Left ventricle myocardium inferior (tissue), 1 donor: ENCODE measurements around the gene SLC44A1. TPM values are rescaled to one million over a fixed set of nuclear protein-coding genes. Genes with fewer than 3 reads are reported as not detected.

Experiments
- DNase-seq: peaks from one replicate; pipeline ENCODE4 v3.0.0-alpha.2; 2020
- H3K27ac ChIP-seq: fragments of 200-600 bp; replicated peaks from 2 replicates; pipeline ENCODE4 v1.8.0; 2021
- H3K27me3 ChIP-seq: fragments of 200-600 bp; 2 replicates; pipeline ENCODE4 v1.8.0; 2021; ENCODE audit warnings: low read depth
- H3K36me3 ChIP-seq: fragments of 200-600 bp; 2 replicates; pipeline ENCODE4 v1.8.0; 2021
- H3K4me1 ChIP-seq: fragments of 200-600 bp; 2 replicates; pipeline ENCODE4 v1.8.0; 2021
- H3K4me3 ChIP-seq: fragments of 200-600 bp; 2 replicates; pipeline ENCODE4 v1.8.0; 2021; ENCODE audit warnings: mild to moderate bottlenecking, moderate library complexity
- H3K9me3 ChIP-seq: fragments of 200-600 bp; replicated peaks from 2 replicates; pipeline ENCODE4 v1.8.0; 2021
- intact Hi-C: fragments of 100-400 bp; cut with micrococcal nuclease; formaldehyde crosslinking; loops from one replicate; pipeline ENCODE4 v1.11.0; 2022
- total RNA-seq: library from RNA; stranded (reverse); fragmentation: NEBNext Ultra II Directional; extraction: Animal tissue kit (Norgen Biotek cat#: 25700); gene quantifications from one replicate; pipeline ENCODE4 v1.2.1, GENCODE V29; 2021
- TF ChIP-seq, protein P1 (sequence below): fragments of 200-600 bp; IDR thresholded peaks from 2 replicates; pipeline ENCODE4 v1.8.0; 2021; ENCODE audit warnings: antibody characterized with exemption, mild to moderate bottlenecking, borderline replicate concordance
- donor health status: DM: no; HTN: yes; CAD: no; lungs with severe emphysema.

The SLC44A1 gene
- total RNA-seq, 1 donor from 2014 or later: 27.0 TPM

DNA sequence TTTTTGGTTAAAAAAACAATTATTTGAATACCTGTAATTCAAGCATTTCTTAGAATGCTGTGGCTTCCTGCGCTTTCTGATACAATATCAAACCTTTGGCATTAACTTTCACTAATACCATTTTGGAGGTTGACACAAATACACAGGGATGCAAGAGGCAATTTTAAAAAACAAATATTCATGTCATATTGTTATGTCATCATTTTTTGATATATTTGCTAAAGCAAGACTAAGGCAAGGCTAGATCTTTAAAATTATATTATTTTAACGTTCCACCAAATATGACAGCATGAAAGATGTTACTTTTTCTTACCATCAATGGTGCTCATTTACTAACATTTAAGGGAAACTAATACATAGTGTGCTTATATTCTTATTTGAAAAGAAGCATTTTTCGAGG lies 110.0 kb downstream of the SLC44A1 start:
- no peak for DNase-seq
- peaks cover 3% of the 10 kb centered on the region for H3K36me3 ChIP-seq
- H3K4me3 ChIP-seq: no peak overlapping the region
- H3K27ac ChIP-seq: no peak overlapping the region
- TF ChIP-seq, protein P1, sequence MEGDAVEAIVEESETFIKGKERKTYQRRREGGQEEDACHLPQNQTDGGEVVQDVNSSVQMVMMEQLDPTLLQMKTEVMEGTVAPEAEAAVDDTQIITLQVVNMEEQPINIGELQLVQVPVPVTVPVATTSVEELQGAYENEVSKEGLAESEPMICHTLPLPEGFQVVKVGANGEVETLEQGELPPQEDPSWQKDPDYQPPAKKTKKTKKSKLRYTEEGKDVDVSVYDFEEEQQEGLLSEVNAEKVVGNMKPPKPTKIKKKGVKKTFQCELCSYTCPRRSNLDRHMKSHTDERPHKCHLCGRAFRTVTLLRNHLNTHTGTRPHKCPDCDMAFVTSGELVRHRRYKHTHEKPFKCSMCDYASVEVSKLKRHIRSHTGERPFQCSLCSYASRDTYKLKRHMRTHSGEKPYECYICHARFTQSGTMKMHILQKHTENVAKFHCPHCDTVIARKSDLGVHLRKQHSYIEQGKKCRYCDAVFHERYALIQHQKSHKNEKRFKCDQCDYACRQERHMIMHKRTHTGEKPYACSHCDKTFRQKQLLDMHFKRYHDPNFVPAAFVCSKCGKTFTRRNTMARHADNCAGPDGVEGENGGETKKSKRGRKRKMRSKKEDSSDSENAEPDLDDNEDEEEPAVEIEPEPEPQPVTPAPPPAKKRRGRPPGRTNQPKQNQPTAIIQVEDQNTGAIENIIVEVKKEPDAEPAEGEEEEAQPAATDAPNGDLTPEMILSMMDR: no peak
- intact Hi-C loops: no loop called here
- no peaks in the 10 kb centered on the region for H3K9me3 ChIP-seq
- H3K27me3 ChIP-seq: no peaks in the 10 kb centered on the region
- H3K4me1 ChIP-seq: no peaks in the 10 kb centered on the region

DNA sequence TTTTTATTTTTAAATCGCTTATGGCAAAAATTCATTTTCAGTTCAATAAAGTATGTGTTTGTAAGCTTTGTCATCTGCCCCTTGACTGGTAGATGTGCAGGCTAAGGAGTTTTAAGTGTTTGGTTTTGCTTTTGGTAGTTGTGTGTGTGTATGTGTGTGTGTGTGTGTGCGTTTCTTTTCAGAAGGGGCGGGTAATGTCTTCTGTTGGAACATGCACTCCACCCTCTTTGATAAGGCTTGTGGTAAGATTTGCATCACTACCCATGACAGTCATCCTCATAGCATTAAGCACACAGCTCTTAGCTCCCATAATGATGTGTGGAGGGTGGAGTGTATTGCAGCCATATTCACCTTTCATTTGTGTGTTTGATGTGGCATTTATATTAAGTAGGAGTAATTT lies 111.3 kb downstream of the SLC44A1 start:
- intact Hi-C loops: no loop called here
- peaks cover 6% of the 10 kb centered on the region for H3K36me3 ChIP-seq
- no peak for DNase-seq

DNA sequence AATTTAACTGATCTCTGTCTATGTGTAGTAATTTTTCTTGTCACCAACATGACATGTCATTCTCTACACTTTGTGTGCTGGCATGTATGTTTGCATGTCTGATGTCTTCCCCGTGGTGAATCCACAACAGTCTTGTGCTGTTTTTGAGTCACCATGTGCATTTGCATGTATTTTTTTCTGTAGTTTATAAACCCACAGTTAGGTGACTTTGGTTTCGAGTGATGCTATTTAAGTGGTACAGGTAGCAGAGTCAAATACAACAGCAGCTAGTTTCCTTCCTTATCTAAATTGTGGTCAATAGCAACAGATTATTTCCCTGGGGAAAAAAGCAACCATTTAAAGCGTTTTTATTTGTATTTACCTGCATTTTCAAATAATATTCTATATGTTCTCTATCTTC lies 113.5 kb downstream of the SLC44A1 start:
- intact Hi-C loops: no loop called here
- H3K27ac ChIP-seq: no peak overlapping the region
- H3K36me3 ChIP-seq: peaks cover 26% of the 10 kb centered on the region
- H3K4me3 ChIP-seq: no peak overlapping the region
- no peak for DNase-seq
- no peaks in the 10 kb centered on the region for H3K27me3 ChIP-seq
- H3K4me1 ChIP-seq: no peaks in the 10 kb centered on the region
- no peaks in the 10 kb centered on the region for H3K9me3 ChIP-seq
- TF ChIP-seq, protein P1: no peak

More for the DNA sequence above, 111.3 kb downstream of the SLC44A1 start:
- H3K9me3 ChIP-seq: no peaks in the 10 kb centered on the region
- no peaks in the 10 kb centered on the region for H3K4me1 ChIP-seq
- TF ChIP-seq, protein P1: no peak
- no peak overlapping the region for H3K27ac ChIP-seq
- H3K27me3 ChIP-seq: no peaks in the 10 kb centered on the region
- no peak overlapping the region for H3K4me3 ChIP-seq

DNA sequence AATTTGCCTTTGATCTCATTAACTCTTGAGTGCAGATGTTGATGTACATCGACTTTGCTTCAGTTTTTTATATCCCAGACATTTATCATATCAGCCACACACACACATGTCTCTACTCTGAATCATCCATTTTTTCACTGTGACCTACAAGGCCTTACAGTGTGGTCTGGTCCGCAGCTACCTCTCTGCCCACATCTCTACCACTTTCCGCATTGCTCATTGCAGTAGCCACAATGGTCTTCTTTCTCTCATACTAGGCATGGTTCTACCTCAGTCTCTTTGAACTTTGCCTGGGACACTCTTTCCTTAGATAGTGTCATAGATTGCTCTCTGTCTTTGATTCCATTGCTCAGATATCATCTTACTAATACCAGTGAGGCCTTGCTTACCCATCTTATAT lies 115.4 kb downstream of the SLC44A1 start:
- Histone ChIP-seq H3K36me3 (peaks cover 43% of the 10 kb centered on the region), H3K4me3 (no peak overlapping the region), H3K9me3 (no peaks in the 10 kb centered on the region), H3K27me3 (no peaks in the 10 kb centered on the region), H3K4me1 (no peaks in the 10 kb centered on the region), H3K27ac (no peak overlapping the region)
- no peak for DNase-seq
- TF ChIP-seq, protein P1: no peak
- intact Hi-C loops: no loop called here

DNA sequence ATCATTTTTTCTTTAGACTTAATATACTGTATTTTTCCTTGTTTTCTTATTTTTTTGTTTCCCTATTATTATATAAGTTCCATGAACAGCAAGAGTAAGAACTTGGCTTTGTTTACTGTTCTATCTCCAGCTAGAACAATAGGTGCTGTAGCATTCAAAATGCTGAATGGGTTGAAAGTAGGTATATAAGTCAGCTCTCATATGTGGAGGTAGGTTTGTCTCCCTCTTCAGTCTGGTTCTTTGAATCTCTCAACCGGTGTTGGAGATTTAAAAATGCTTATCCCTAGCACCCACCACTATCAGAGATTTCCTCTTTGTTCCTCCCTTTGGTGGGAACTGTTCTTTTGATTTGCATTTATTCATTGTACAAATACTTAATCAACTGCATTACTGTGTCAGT lies 115.9 kb downstream of the SLC44A1 start:
- Histone ChIP-seq H3K4me3 (no peak overlapping the region), H3K4me1 (no peaks in the 10 kb centered on the region), H3K36me3 (peaks cover 45% of the 10 kb centered on the region), H3K9me3 (no peaks in the 10 kb centered on the region), H3K27ac (no peak overlapping the region), H3K27me3 (no peaks in the 10 kb centered on the region)
- intact Hi-C loops: no loop called here
- DNase-seq: no peak
- TF ChIP-seq, protein P1: no peak

DNA sequence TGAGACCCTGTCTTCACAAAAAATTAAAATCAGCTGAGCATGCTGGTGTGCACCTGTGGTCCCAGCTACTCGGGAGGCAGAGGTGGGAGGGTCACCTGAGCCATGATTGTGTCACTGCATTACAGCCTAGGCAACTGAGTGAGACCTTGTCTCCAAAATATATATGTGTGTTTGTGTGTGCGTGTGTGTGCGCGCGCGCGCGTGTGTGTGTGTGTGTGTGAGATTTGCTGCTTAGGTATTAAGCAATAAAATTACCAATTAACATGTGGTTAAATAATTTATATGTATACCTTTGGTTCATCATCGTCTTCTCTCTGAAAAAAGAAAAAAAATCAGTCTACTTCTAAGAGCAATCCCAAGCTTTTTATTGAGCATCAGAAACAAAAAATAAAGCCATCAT lies 117.4 kb downstream of the SLC44A1 start:
- H3K36me3 ChIP-seq: peaks cover 55% of the 10 kb centered on the region

More for the DNA sequence above, 117.4 kb downstream of the SLC44A1 start:
- DNase-seq: no peak
- Histone ChIP-seq H3K4me3 (no peak overlapping the region), H3K27ac (no peak overlapping the region), H3K27me3 (no peaks in the 10 kb centered on the region), H3K4me1 (no peaks in the 10 kb centered on the region), H3K9me3 (no peaks in the 10 kb centered on the region)
- TF ChIP-seq, protein P1: no peak
- intact Hi-C loops: no loop called here
